GM04504 (cell line): ENCODE data around the gene DOCK10.

Experiments used
- DNase-seq: peaks from one replicate; pipeline ENCODE4 v3.0.0-alpha.2; 2012; ENCODE audit warnings: low read depth

The DOCK10 gene

GRCh38 chr2:225041207-225041850 lies 939 bp downstream of the DOCK10 start:
- DNase-seq: no peak

DNA sequence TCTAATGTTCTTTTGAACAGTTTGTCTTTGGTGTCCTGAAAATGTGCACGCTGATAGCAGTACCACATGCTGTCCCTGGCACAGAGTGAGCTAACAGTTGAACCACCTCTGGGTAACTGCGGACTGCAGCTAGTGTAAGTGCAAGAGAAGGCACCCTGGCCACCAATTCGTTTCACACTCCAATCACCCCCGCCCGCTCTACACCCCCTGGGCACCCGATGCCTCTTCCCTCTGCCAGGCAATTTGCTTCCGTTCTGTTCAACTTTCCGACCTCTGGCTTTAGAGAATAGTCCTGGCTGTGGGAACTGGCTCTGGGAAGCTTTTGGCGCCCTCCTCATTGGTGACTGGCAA lies 1.4 kb downstream of the DOCK10 start:
- DNase-seq: no peak

GRCh38 chr2:225040142-225040541 lies 2.1 kb downstream of the DOCK10 start:
- DNase-seq: no peak

DNA sequence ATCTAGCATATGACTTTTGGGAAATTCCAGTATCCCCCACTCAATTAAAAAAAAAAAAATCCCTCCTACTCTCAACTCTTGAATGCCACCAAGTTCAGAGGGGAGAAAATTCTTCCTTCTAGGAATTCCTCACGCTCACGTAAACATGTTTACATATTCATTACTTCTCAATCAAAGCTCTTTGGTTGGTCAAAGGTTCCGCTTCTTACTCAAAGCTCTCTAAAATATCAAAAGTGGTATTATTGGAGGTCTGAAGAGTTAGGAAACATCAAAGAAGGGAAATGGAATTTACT lies 4.1 kb downstream of the DOCK10 start:
- DNase-seq: no peak

DNA sequence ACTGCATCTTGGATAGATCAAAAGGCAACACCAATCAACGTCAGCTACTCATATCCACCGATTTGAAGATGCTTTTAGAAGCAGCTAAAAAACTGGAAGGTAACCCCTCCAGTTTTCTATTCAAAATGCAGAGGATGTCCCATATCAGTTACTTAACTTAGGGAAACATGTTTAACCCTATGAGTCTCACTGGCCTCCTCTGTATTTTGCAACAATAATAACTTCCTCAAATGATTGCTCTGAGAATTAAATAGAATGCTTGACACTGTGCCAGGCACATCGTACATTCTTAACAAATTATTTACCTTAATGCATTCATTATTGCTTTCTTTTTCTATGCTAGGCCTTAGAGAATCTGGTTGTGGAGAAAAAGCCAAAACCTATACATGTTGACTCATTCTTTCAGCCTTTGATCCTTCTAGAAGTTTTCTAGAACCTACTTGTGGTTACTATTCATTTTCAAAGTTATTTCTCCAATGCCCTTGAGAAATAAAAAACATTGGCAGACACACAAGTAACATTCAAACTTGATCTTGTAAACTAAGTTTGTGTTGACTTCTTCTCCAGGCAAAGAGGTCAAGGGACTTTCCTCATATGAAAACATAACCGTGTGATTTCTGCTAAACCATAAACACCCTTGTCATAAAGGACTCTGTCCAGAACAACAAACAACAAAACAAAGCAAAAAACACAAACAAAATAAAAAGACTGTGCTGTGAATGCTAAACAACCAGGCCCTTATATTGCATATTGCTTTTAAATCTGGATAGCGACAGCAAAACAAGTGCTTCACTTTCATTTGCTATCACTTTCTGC lies 4.6 kb downstream of the DOCK10 start:
- DNase-seq: no peak

DNA sequence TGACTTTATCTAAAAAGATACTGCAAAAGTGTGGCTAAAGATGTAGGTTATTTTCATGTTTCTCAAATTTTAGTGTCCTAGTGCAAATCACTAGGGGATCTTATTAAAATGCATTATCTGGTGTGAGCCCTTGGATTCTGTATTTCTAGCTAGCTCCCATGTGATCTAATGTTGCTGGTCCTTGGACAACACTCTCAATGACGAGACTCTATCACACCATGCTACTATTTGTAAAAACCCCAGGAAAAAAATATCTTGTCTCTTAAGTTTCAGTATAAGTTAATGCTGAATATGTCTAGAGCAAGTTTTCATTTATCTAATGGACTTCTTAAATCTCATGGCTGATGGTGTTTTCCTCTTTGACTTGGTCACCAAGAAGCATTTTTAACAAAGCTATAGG lies 5.8 kb downstream of the DOCK10 start:
- no peak for DNase-seq

DNA sequence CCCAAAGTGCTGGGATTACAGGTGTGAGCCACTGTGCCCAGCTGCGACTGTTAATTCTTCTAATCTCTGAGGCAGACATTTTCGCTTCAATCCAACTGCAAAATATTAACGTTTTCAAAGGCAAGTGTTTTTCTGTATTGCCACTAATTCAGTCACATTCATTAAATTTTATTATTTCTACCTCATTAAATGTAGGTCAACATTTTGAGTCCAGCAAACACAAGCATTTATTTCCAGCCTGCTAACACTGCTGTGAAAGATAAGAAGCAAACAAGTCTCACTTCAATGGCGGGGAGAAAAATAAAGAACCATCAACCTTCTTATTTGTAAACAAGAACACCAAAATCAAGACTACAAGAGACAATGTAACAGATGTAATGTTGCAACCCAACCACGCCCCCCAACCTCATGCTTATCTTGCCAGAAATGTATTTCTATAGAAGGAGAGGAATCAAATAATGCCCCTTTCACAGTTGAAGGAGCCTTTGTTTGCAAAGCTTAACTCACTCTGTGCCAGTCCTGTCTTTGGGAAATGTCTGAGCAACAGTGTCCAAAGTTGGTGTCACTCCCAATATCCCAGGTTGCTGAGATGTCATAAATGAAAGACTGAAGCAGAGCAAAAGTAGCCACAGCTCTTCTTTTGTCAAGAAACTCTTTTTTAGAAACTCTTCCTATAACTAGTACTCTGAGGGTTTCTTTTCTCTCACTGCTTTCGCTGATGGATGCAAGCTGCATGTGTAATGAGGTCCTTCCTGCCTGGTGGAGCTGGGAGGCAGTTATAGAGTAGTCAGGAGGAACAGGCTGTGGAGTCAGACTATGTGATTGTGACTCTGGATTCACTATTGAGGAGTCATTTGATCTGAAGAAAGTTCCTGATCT lies 8.6 kb downstream of the DOCK10 start:
- no peak for DNase-seq

DNA sequence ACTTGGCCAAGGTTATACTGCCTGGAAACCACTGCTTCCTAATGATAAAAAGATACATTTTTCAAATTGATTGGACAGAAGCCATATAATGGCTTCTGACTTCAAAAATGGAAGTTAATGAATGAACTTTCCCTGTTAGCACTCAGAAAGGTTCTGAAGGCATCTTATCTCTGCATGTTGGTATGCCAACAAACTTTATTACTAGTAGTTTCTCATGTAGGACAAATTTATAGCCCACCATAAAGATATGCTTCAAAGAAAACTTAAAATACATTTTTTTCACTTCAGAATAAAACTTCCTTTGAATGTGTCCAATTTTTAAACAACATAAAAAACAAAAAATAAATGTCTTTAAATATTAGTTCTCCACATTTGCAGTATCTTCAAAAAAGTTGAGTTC lies 10.0 kb downstream of the DOCK10 start:
- no peak for DNase-seq

- no peak for DNase-seq
Observed at GRCh38 chr2:225031599-225031998, 10.7 kb downstream of the DOCK10 start.

- no peak for DNase-seq
Observed at GRCh38 chr2:225030893-225031292, 11.4 kb downstream of the DOCK10 start.

DNA sequence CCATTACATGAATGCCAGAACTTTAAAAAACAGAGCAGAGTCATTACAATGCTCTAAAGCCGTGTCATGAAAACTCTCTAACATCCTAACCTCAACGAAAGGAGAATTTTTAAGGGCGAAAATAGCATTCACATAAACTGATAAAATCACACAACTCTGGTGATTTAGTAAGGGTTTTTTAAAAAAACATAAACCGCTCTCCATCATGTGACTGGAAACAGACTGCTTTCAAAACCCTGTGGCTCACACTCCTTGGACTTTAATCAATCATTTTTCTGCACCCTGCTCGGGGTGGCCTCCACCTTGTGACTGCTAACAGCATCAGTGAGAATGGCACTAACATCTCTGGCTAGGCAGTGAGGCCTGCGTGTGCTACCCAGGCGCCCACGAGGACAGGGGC lies 12.1 kb downstream of the DOCK10 start:
- no peak for DNase-seq

DNA sequence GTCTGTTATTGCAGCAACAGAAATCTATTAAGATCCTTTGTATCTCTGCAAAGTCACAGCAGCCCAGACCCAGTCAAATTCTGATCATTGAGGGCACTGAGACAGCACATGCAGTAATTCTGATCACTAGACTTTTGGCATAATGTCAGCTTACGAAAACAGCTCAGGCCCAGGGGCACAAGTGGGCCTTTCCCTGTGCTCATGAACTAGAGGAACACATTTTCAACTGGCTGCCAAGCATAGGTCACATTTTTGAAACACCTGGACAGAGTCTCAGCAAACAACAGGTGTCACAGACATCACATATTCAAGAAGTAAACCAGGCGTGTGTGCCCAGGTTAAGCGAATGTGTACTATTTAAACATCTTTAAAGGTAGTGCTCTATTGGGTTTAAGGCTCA lies 13.7 kb downstream of the DOCK10 start:
- no peak for DNase-seq

- DNase-seq: no peak
Observed at GRCh38 chr2:225027061-225027762, 15.1 kb downstream of the DOCK10 start.

- DNase-seq: no peak
Observed at GRCh38 chr2:225025917-225026571, 16.2 kb downstream of the DOCK10 start.

- no peak for DNase-seq
Observed at GRCh38 chr2:225022188-225022587, 20.1 kb downstream of the DOCK10 start.

DNA sequence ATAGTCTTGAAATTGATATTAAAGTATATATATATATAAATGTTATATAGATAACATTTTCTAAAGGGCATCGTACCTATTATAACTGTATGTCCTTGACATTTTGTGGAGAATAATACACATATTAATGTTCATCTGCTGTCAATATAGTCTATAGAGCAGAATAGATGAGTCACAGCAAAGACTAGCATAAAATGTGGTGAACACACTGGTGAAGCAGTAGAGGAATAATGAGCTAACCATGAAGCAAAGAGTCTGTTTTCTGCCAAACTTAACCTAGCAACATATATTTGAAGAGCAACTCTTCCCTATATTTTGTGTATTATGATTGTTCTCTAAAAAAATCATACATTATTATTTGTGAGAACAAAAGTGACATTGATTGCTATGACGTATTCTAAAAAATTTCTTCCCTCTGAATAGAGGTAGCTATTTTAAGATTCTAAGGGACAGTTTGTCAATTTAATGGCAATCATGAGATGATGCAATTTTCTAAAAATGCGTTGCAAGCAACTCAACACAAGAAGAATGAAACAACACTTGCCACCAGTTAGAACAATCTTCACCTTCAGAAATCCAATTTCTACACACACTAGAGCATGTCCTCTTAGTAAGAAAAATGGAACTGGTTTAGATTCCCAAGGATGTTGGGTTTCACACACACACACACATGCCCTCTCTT lies 22.0 kb downstream of the DOCK10 start:
- DNase-seq: no peak

GRCh38 chr2:225019105-225019504 lies 23.2 kb downstream of the DOCK10 start:
- DNase-seq: no peak

DNA sequence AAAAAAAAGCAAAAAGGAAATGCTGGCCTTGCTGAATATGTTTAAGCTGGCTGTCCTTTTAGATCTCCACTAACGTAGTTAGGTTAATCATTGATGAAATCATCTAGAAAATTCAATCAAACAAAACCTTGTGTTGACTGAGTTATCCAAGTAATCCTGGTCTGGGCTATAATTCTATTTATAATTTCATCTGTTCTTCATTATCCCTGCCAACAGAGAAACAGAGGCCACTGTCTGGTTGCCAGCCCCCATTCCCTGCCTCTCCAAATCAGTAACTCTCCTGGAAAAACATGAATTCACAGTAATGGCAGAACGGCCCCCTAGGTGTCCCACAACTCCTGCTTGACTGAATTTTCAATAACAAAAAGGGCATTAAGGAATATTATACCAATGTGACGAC lies 24.6 kb downstream of the DOCK10 start:
- DNase-seq: no peak

- no peak for DNase-seq
Observed at GRCh38 chr2:225017098-225017685, 25.1 kb downstream of the DOCK10 start.

DNA sequence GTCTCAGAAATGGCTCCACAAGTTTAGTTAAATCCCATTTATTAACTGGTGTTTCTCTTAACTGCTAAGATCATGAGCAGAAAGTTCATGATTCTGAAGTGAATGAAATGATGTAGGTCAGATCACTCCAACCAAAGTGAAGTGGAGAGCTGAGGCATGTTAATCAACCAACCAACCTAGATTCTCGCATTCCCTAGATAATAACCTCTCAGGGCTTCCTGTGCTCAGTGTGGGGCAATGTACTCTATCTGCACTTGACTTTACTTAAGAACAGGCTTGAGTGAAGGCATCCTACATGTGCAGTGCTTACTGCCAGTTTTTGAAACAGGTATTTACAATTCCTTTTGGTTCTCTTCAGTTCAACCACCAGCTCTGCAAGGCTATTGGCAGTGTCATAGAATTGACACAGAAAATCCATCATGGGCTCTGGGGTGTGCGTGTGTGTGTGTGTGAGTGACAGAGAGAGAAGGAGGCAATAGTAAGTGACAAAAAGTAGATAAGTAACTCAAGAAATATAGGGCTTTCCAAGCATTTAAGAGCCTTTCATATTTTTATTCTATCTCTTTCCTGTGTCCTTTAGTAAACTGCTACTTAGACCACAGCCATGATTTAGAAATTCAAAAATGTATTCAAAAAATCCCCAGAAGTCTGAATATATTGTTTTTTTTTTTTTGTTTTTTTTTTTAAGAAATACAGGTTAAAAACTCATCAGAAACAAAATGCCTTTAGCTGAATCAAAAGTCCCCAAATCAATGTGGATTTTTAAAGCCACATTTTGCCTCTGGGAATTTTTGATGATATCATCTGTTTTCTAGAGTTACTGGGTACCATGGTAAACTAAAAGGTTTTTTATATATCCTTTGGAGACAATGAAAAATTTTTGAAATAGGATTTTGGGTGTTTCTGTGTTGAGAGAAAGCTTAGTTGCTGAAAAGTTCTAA lies 28.6 kb downstream of the DOCK10 start:
- no peak for DNase-seq
